ENCODE data around the gene SGIP1. TPM values are rescaled to one million over a fixed set of nuclear protein-coding genes. Genes with fewer than 3 reads are reported as not detected.

SGIP1 gene
- total RNA-seq, 1 donor, result 17.4 TPM

DNA sequence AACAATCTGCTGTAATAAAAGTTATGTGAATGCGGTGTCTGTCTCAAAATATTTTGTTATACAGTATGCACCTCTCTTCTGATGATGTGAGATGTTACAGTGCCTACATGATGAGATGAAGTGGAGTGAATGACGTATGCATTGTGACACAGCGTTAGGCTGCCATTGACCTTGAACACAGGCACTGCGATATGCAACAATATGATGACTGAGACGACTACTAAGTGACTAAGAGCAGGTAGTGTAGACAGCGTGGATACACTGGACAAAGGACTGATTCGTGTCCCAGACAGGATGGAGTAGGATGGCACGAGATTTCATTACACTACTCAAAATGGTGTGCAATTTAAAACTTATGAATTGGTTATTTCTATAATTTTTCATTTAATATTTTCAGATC, 8.4 kb downstream of the SGIP1 start:
- TF ChIP-seq, protein P1, sequence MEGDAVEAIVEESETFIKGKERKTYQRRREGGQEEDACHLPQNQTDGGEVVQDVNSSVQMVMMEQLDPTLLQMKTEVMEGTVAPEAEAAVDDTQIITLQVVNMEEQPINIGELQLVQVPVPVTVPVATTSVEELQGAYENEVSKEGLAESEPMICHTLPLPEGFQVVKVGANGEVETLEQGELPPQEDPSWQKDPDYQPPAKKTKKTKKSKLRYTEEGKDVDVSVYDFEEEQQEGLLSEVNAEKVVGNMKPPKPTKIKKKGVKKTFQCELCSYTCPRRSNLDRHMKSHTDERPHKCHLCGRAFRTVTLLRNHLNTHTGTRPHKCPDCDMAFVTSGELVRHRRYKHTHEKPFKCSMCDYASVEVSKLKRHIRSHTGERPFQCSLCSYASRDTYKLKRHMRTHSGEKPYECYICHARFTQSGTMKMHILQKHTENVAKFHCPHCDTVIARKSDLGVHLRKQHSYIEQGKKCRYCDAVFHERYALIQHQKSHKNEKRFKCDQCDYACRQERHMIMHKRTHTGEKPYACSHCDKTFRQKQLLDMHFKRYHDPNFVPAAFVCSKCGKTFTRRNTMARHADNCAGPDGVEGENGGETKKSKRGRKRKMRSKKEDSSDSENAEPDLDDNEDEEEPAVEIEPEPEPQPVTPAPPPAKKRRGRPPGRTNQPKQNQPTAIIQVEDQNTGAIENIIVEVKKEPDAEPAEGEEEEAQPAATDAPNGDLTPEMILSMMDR (IDR thresholded peaks at IDR 0.05; ENCODE audit: extremely low read depth, low read depth, low read length), result no peak
- H3K4me2 ChIP-seq (ENCODE audit: insufficient read depth, low read length), result peak overlapping the region; percentile 55
- H3K36me3 ChIP-seq (ENCODE audit: insufficient read depth, low read length), result peaks cover 3% of the 10 kb centered on the region
- no peaks in the 10 kb centered on the region for H3K9me3 ChIP-seq (ENCODE audit: low read depth, low read length)
- no peaks in the 10 kb centered on the region for H3K27me3 ChIP-seq (ENCODE audit: insufficient read depth, low read length)
- peaks cover 66% of the 10 kb centered on the region for H3K79me2 ChIP-seq (ENCODE audit: insufficient read depth, low read length)
- H3K27ac ChIP-seq (ENCODE audit: low read depth, low read length), result peak overlapping the region; percentile 94
- no peaks in the 10 kb centered on the region for H4K20me1 ChIP-seq (ENCODE audit: insufficient read depth, low read length)
- peak overlapping the region; percentile 14 for H3K4me3 ChIP-seq (ENCODE audit: insufficient read depth, low read length)
- H3K4me1 ChIP-seq (ENCODE audit: insufficient read depth, low read length), result peaks cover 31% of the 10 kb centered on the region
- DNase-seq (ENCODE audit: insufficient read length, low spot score, missing footprints), result no peak
- no peak overlapping the region for H2AFZ ChIP-seq (ENCODE audit: low read length)

GRCh38 chr1:66542811-66543767, 9.1 kb downstream of the SGIP1 start:
- no peaks in the 10 kb centered on the region for H3K27me3 ChIP-seq (ENCODE audit: insufficient read depth, low read length)
- no peaks in the 10 kb centered on the region for H4K20me1 ChIP-seq (ENCODE audit: insufficient read depth, low read length)
- H3K36me3 ChIP-seq (ENCODE audit: insufficient read depth, low read length), result peaks cover 3% of the 10 kb centered on the region
- H3K4me2 ChIP-seq (ENCODE audit: insufficient read depth, low read length), result peak overlapping the region; percentile 55
- no peak overlapping the region for H3K4me3 ChIP-seq (ENCODE audit: insufficient read depth, low read length)
- TF ChIP-seq, protein P1 (IDR thresholded peaks at IDR 0.05; ENCODE audit: extremely low read depth, low read depth, low read length), result no peak
- peaks cover 31% of the 10 kb centered on the region for H3K4me1 ChIP-seq (ENCODE audit: insufficient read depth, low read length)
- peak; percentile 19 for DNase-seq (ENCODE audit: insufficient read length, low spot score, missing footprints)
- H3K9me3 ChIP-seq (ENCODE audit: low read depth, low read length), result no peaks in the 10 kb centered on the region
- H2AFZ ChIP-seq (ENCODE audit: low read length), result peak overlapping the region; percentile 1
- H3K27ac ChIP-seq (ENCODE audit: low read depth, low read length), result peak overlapping the region; percentile 94
- H3K79me2 ChIP-seq (ENCODE audit: insufficient read depth, low read length), result peaks cover 71% of the 10 kb centered on the region

- H4K20me1 ChIP-seq (ENCODE audit: insufficient read depth, low read length), result no peaks in the 10 kb centered on the region
- no peaks in the 10 kb centered on the region for H3K36me3 ChIP-seq (ENCODE audit: insufficient read depth, low read length)
- peaks cover 23% of the 10 kb centered on the region for H3K4me1 ChIP-seq (ENCODE audit: insufficient read depth, low read length)
- peaks cover 50% of the 10 kb centered on the region for H3K79me2 ChIP-seq (ENCODE audit: insufficient read depth, low read length)
- no peaks in the 10 kb centered on the region for H3K27me3 ChIP-seq (ENCODE audit: insufficient read depth, low read length)
- no peak overlapping the region for H2AFZ ChIP-seq (ENCODE audit: low read length)
- TF ChIP-seq, protein P1 (IDR thresholded peaks at IDR 0.05; ENCODE audit: extremely low read depth, low read depth, low read length), result no peak
- H3K4me2 ChIP-seq (ENCODE audit: insufficient read depth, low read length), result no peak overlapping the region
- H3K9me3 ChIP-seq (ENCODE audit: low read depth, low read length), result no peaks in the 10 kb centered on the region
- H3K27ac ChIP-seq (ENCODE audit: low read depth, low read length), result no peak overlapping the region
- no peak for DNase-seq (ENCODE audit: insufficient read length, low spot score, missing footprints)
- H3K4me3 ChIP-seq (ENCODE audit: insufficient read depth, low read length), result no peak overlapping the region
Observed at GRCh38 chr1:66546047-66546810, 12.3 kb downstream of the SGIP1 start.

- Histone ChIP-seq H3K9me3 (ENCODE audit: low read depth, low read length) (no peaks in the 10 kb centered on the region), H4K20me1 (ENCODE audit: insufficient read depth, low read length) (no peaks in the 10 kb centered on the region), H3K36me3 (ENCODE audit: insufficient read depth, low read length) (no peaks in the 10 kb centered on the region), H3K79me2 (ENCODE audit: insufficient read depth, low read length) (peaks cover 52% of the 10 kb centered on the region), H3K4me3 (ENCODE audit: insufficient read depth, low read length) (no peak overlapping the region), H3K4me2 (ENCODE audit: insufficient read depth, low read length) (no peak overlapping the region), H3K4me1 (ENCODE audit: insufficient read depth, low read length) (peaks cover 15% of the 10 kb centered on the region), H2AFZ (ENCODE audit: low read length) (no peak overlapping the region), H3K27me3 (ENCODE audit: insufficient read depth, low read length) (no peaks in the 10 kb centered on the region), H3K27ac (ENCODE audit: low read depth, low read length) (no peak overlapping the region)
- TF ChIP-seq, protein P1 (IDR thresholded peaks at IDR 0.05; ENCODE audit: extremely low read depth, low read depth, low read length), result no peak
- DNase-seq (ENCODE audit: insufficient read length, low spot score, missing footprints), result no peak
Observed at GRCh38 chr1:66549017-66549416, 15.1 kb downstream of the SGIP1 start.

Data from osteoblast (primary cell).